Calu3 (cell line): ENCODE results near the gene SDCBP2. TPM values are rescaled to one million over a fixed set of nuclear protein-coding genes. Genes with fewer than 3 reads are reported as not detected.

Source experiments
- BruUV-seq: library from RNA; stranded (reverse); fragments of 400-500 nt; replicated peaks from 2 replicates; lab custom pipeline; 2021; lab: Mats Ljungman, UMichigan
- CTCF ChIA-PET: fragments of 300-600 bp; sonication (Branson Sonifier 250); formaldehyde crosslinking; loops from one replicate; lab custom pipeline; 2022; ENCODE audit warnings: antibody characterized with exemption; lab: Charles Lee
- DNase-seq: peaks from one replicate; pipeline ENCODE4 v3.0.0; 2022
- H3K27ac Mint-ChIP-seq: one replicate; pipeline ENCODE4 v1.8.0; 2022; ENCODE audit warnings: mixed read lengths; ENCODE audit not compliant: unreplicated experiment
- H3K27me3 Mint-ChIP-seq: one replicate; pipeline ENCODE4 v1.8.0; 2022; ENCODE audit warnings: mixed read lengths; ENCODE audit not compliant: unreplicated experiment
- H3K36me3 Mint-ChIP-seq: one replicate; pipeline ENCODE4 v1.8.0; 2022; ENCODE audit warnings: mild to moderate bottlenecking, moderate library complexity, mixed read lengths; ENCODE audit not compliant: insufficient read depth, unreplicated experiment
- H3K4me1 Mint-ChIP-seq: one replicate; pipeline ENCODE4 v1.8.0; 2022; ENCODE audit warnings: mild to moderate bottlenecking, low read depth, mixed read lengths; ENCODE audit not compliant: unreplicated experiment
- H3K4me3 Mint-ChIP-seq: one replicate; pipeline ENCODE4 v1.8.0; 2022; ENCODE audit warnings: mild to moderate bottlenecking, low read depth, moderate library complexity, mixed read lengths; ENCODE audit not compliant: unreplicated experiment
- H3K9me3 Mint-ChIP-seq: one replicate; pipeline ENCODE4 v1.8.0; 2022; ENCODE audit warnings: low read depth, mixed read lengths; ENCODE audit not compliant: unreplicated experiment
- CTCF ChIP-seq: fragments of 200-600 bp; IDR thresholded peaks from one replicate; pipeline ENCODE4 v1.8.0; 2022; ENCODE audit warnings: antibody characterized with exemption; ENCODE audit not compliant: unreplicated experiment
- intact Hi-C: fragments of 100-400 bp; cut with micrococcal nuclease; formaldehyde crosslinking; loops from one replicate; pipeline ENCODE4 v1.10.0; 2022; ENCODE audit not compliant: unreplicated experiment
- total RNA-seq: library from RNA; stranded (reverse); gene quantifications from 2 replicates; pipeline ENCODE4 v1.2.3, GENCODE V29; 2022

SDCBP2 gene
- total RNA-seq, 1 experiment from 2014 or later = 8.2 TPM

- CTCF ChIA-PET = no interaction called here
- Mint-ChIP-seq H3K4me1 (peaks cover 9% of the 10 kb centered on the region), H3K27ac (no peak overlapping the region), H3K36me3 (peaks cover 17% of the 10 kb centered on the region), H3K4me3 (no peak overlapping the region), H3K27me3 (no peaks in the 10 kb centered on the region), H3K9me3 (no peaks in the 10 kb centered on the region)
- TF ChIP-seq CTCF = no peak
- no peak for DNase-seq
- no TSS peak for BruUV-seq
- intact Hi-C loops = no loop called here
Measured at GRCh38 chr20:1373614-1374013, 44.7 kb upstream of the SDCBP2 start.

GRCh38 chr20:1373036-1373435 is 44.1 kb upstream of the SDCBP2 start:
- no peak overlapping the region for H3K4me3 Mint-ChIP-seq
- H3K9me3 Mint-ChIP-seq = no peaks in the 10 kb centered on the region
- no peak overlapping the region for H3K27ac Mint-ChIP-seq
- H3K27me3 Mint-ChIP-seq = no peaks in the 10 kb centered on the region
- CTCF ChIA-PET = no interaction called here
- no TSS peak for BruUV-seq
- no peak for TF ChIP-seq CTCF
- peaks cover 23% of the 10 kb centered on the region for H3K36me3 Mint-ChIP-seq
- peaks cover 9% of the 10 kb centered on the region for H3K4me1 Mint-ChIP-seq
- intact Hi-C loops = no loop called here
- no peak for DNase-seq

GRCh38 chr20:1371830-1372539 is 43.0 kb upstream of the SDCBP2 start:
- no TSS peak for BruUV-seq

GRCh38 chr20:1371202-1371782 is 42.4 kb upstream of the SDCBP2 start:
- Mint-ChIP-seq H3K27ac (no peak overlapping the region), H3K4me1 (peaks cover 8% of the 10 kb centered on the region), H3K36me3 (peaks cover 27% of the 10 kb centered on the region), H3K27me3 (no peaks in the 10 kb centered on the region), H3K9me3 (no peaks in the 10 kb centered on the region), H3K4me3 (no peak overlapping the region)
- TF ChIP-seq CTCF = no peak
- no peak for DNase-seq
- BruUV-seq = no TSS peak
- intact Hi-C loops = no loop called here
- CTCF ChIA-PET = no interaction called here

More at GRCh38 chr20:1371830-1372539, 43.0 kb upstream of the SDCBP2 start:
- peaks cover 9% of the 10 kb centered on the region for H3K4me1 Mint-ChIP-seq
- intact Hi-C loops = no loop called here
- H3K27me3 Mint-ChIP-seq = no peaks in the 10 kb centered on the region
- H3K36me3 Mint-ChIP-seq = peaks cover 28% of the 10 kb centered on the region
- no peaks in the 10 kb centered on the region for H3K9me3 Mint-ChIP-seq
- H3K4me3 Mint-ChIP-seq = no peak overlapping the region
- no peak overlapping the region for H3K27ac Mint-ChIP-seq
- CTCF ChIA-PET = no interaction called here
- DNase-seq = no peak
- no peak for TF ChIP-seq CTCF
